Gastroesophageal sphincter (tissue), 4 donors: ENCODE results near the gene MPRIP. TPM values are rescaled to one million over a fixed set of nuclear protein-coding genes. Genes with fewer than 3 reads are reported as not detected.

Source experiments
- ATAC-seq: fragments of 150-250 bp; one replicate; pipeline ENCODE4 v1.9.1; 2016; ENCODE audit warnings: mild to moderate bottlenecking, moderate library complexity
- H3K27ac ChIP-seq, 4 donors: fragments of 200-600 bp; sonication (generic) in 3 of 4; 1 replicate in 3 of 4; 2 replicates in 1 of 4; pipeline ENCODE4 v1.5.1; 2016 to 2019
- H3K27me3 ChIP-seq: fragments of 200-600 bp; sonication (generic); one replicate; pipeline ENCODE4 v1.5.1; 2019
- H3K36me3 ChIP-seq, 2 donors: fragments of 200-600 bp; sonication (generic); one replicate each; pipeline ENCODE4 v1.5.1; 2019; ENCODE audit warnings: control low read depth in 1 of 2
- H3K4me1 ChIP-seq, 3 donors: fragments of 200-600 bp; sonication (generic); 1 replicate in 2 of 3; 2 replicates in 1 of 3; pipeline ENCODE4 v1.5.1; 2016 to 2019; ENCODE audit warnings: control low read depth in 2 of 3
- H3K4me3 ChIP-seq, 2 donors: fragments of 200-600 bp; sonication (generic); one replicate each; pipeline ENCODE4 v1.5.1; 2019; ENCODE audit warnings: mild to moderate bottlenecking in 1 of 2, moderate library complexity in 1 of 2
- H3K9me3 ChIP-seq, 3 donors: fragments of 200-600 bp; sonication (generic); one replicate each; pipeline ENCODE4 v1.5.1; 2017 to 2019; ENCODE audit warnings: control low read depth in 2 of 3
- EP300 ChIP-seq: sonication (generic); formaldehyde crosslinking; IDR thresholded peaks from one replicate; pipeline ENCODE4 v1.6.1; 2017; ENCODE audit warnings: antibody characterized with exemption, mild to moderate bottlenecking
- POLR2A ChIP-seq, 2 donors: fragments of 450-650 bp; IDR thresholded peaks; one replicate each; pipeline ENCODE4 v1.6.1; 2017; ENCODE audit warnings: antibody characterized with exemption in 2 of 2, mild to moderate bottlenecking in 2 of 2, moderate library complexity in 1 of 2
- POLR2AphosphoS5 ChIP-seq: sonication (generic); formaldehyde crosslinking; IDR thresholded peaks from one replicate; pipeline ENCODE4 v1.6.1; 2017; ENCODE audit warnings: antibody characterized with exemption
- WGBS, 2 donors: methylation state at CpG; one replicate each; pipeline ENCODE4 v1.1.5; 2018; ENCODE audit warnings: low coverage in 1 of 2; 5-methylcytosine and 5-hydroxymethylcytosine counted together
- total RNA-seq, 4 donors: library from RNA; depleted of rRNA; stranded (reverse); fragments of >200 nt; gene quantifications; one replicate each; pipeline ENCODE4 v1.1.0, GENCODE V29; 2016
- TF ChIP-seq, protein P1 (sequence below), 4 experiments: fragments of 200-600 bp in 2 of 4; fragments of 450-650 bp in 2 of 4; sonication (generic) in 1 of 4; IDR thresholded peaks; one replicate each; pipeline ENCODE4 v1.5.1; 2017 to 2019; ENCODE audit warnings: antibody characterized with exemption in 4 of 4, mild to moderate bottlenecking in 2 of 4, moderate library complexity in 2 of 4

Gene MPRIP
- total RNA-seq, 4 donors from 2014 or later: 113 to 233 (median 155) TPM

- H3K4me1 ChIP-seq: peaks cover 0 to 58% (median 25%) of the 10 kb centered on the region in 3 donors
- H3K27me3 ChIP-seq: no peaks in the 10 kb centered on the region
- TF ChIP-seq POLR2AphosphoS5: no peak
- no peak for TF ChIP-seq EP300
- TF ChIP-seq, protein P1, sequence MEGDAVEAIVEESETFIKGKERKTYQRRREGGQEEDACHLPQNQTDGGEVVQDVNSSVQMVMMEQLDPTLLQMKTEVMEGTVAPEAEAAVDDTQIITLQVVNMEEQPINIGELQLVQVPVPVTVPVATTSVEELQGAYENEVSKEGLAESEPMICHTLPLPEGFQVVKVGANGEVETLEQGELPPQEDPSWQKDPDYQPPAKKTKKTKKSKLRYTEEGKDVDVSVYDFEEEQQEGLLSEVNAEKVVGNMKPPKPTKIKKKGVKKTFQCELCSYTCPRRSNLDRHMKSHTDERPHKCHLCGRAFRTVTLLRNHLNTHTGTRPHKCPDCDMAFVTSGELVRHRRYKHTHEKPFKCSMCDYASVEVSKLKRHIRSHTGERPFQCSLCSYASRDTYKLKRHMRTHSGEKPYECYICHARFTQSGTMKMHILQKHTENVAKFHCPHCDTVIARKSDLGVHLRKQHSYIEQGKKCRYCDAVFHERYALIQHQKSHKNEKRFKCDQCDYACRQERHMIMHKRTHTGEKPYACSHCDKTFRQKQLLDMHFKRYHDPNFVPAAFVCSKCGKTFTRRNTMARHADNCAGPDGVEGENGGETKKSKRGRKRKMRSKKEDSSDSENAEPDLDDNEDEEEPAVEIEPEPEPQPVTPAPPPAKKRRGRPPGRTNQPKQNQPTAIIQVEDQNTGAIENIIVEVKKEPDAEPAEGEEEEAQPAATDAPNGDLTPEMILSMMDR (IDR thresholded peaks at IDR 0.05): no peak
- TF ChIP-seq POLR2A (IDR thresholded peaks at IDR 0.05): no peak
- 90% methylated on average over 8 of the region's 9 CpGs; no CpG with 5 or more reads in 1 of the 2 donors for WGBS, 2 donors
- no peak for ATAC-seq
- H3K27ac ChIP-seq: no peak overlapping the region
- H3K4me3 ChIP-seq: no peak overlapping the region
- H3K36me3 ChIP-seq: peaks cover 0 to 49% of the 10 kb centered on the region in 2 donors
- H3K9me3 ChIP-seq: no peaks in the 10 kb centered on the region
These were observed 42.1 kb downstream of the MPRIP start for GRCh38 chr17:17084317-17084835.

- no peak overlapping the region for H3K4me3 ChIP-seq
- no peak for ATAC-seq
- no peaks in the 10 kb centered on the region for H3K9me3 ChIP-seq
- H3K36me3 ChIP-seq: peaks cover 0 to 55% of the 10 kb centered on the region in 2 donors
- peaks cover 0 to 57% (median 19%) of the 10 kb centered on the region in 3 donors for H3K4me1 ChIP-seq
- no peak overlapping the region for H3K27ac ChIP-seq
- 50 to 82% methylated on average over 1 to 3 of the region's 6 CpGs for WGBS, 2 donors
- TF ChIP-seq, protein P1 (IDR thresholded peaks at IDR 0.05): no peak
- TF ChIP-seq EP300 (no peak), POLR2A (IDR thresholded peaks at IDR 0.05) (no peak), POLR2AphosphoS5 (no peak)
- H3K27me3 ChIP-seq: no peaks in the 10 kb centered on the region
These were observed 42.7 kb downstream of the MPRIP start for GRCh38 chr17:17084941-17085340.

DNA sequence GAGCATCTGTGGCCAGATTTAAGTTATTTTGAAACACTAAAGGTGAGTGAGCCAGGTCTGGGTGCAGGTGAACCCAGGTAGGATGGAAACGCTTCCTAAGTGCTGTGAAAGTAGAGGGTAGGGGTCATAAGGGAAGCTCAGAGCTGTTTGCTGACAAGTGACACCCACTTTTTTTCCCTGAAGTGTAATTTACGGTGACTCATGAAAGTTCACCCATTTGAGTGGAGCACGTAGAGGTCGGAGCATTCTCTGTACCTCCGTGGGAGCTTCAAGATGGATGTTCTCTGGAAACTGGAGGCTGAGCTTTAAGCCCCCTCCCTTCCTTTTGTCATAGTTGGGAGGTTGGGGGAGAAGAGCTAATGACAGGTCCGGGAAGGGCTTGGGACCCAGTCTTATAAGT, 44.3 kb downstream of the MPRIP start:
- Histone ChIP-seq H3K4me3 (no peak overlapping the region), H3K36me3 (peaks cover 0 to 64% of the 10 kb centered on the region in 2 donors), H3K27ac (no peak overlapping the region), H3K4me1 (peaks cover 0 to 57% (median 4%) of the 10 kb centered on the region in 3 donors), H3K9me3 (no peaks in the 10 kb centered on the region), H3K27me3 (no peaks in the 10 kb centered on the region)
- 83 to 100% methylated on average over 2 to 5 of the region's 6 CpGs for WGBS, 2 donors
- ATAC-seq: no peak
- TF ChIP-seq POLR2A (IDR thresholded peaks at IDR 0.05) (no peak), EP300 (no peak), POLR2AphosphoS5 (no peak)
- TF ChIP-seq, protein P1 (IDR thresholded peaks at IDR 0.05): no peak

DNA sequence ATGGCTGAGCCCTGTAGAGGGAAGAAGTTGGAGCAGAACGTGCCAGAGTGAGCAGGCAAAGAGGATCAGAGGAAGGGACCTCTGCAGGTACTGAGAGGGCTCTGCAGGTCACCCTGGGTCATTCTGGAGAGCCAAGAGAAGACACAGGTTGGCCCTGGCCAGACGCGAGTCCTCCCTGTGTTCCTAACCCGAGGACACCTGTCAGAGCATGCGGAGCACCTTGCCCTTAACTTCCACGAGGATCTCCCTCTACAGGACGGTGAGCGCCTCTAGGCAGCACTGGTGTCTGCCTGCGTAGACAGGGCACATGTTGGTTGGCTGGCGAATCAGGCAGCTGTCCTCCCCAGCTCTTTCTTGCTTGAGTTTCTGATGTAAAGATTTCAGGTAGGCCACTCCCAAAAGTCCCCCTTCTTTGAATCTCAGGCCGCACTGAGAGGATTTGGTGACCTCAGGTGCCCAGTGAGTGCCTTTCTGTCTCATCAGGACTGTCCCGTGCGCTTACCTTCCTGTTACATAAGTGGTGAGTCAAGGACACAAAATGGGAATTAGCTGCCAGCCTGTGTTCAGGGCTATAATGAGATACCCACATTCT, 45.3 kb downstream of the MPRIP start:
- TF ChIP-seq POLR2A (IDR thresholded peaks at IDR 0.05): no peak
- TF ChIP-seq, protein P1 (IDR thresholded peaks at IDR 0.05): no peak
- TF ChIP-seq EP300: no peak
- TF ChIP-seq POLR2AphosphoS5: no peak
- peaks cover 0 to 62% (median 5%) of the 10 kb centered on the region in 3 donors for H3K4me1 ChIP-seq
- WGBS, 2 donors: 74 to 84% methylated on average over 3 to 5 of the region's 13 CpGs

GRCh38 chr17:17088086-17088485, 45.8 kb downstream of the MPRIP start:
- Histone ChIP-seq H3K9me3 (no peaks in the 10 kb centered on the region), H3K27me3 (no peaks in the 10 kb centered on the region), H3K36me3 (peaks cover 0 to 57% of the 10 kb centered on the region in 2 donors), H3K4me3 (no peak overlapping the region), H3K4me1 (peaks cover 0 to 67% (median 10%) of the 10 kb centered on the region in 3 donors), H3K27ac (no peak overlapping the region)
- no peak for TF ChIP-seq POLR2AphosphoS5
- TF ChIP-seq, protein P1 (IDR thresholded peaks at IDR 0.05): no peak
- no peak for ATAC-seq
- 48 to 80% methylated on average over 1 to 6 of the region's 10 CpGs for WGBS, 2 donors

More for the DNA sequence above, 45.3 kb downstream of the MPRIP start:
- Histone ChIP-seq H3K27me3 (no peaks in the 10 kb centered on the region), H3K36me3 (peaks cover 0 to 62% of the 10 kb centered on the region in 2 donors), H3K4me3 (no peak overlapping the region), H3K27ac (no peak overlapping the region), H3K9me3 (no peaks in the 10 kb centered on the region)
- ATAC-seq: no peak
